WI38 (cell line): ENCODE data around the gene MGMT.

ENCODE experiments used
- H3K4me3 ChIP-seq: 2 replicates; pipeline ENCODE4 v1.5.1; 2011; ENCODE audit warnings: low read depth, mild to moderate bottlenecking, control low read depth, low read length
- TF ChIP-seq, protein P1 (sequence below): IDR thresholded peaks from 2 replicates; pipeline ENCODE4 v1.5.1; 2012; ENCODE audit warnings: low read depth, mild to moderate bottlenecking, control low read depth, low read length

Gene MGMT

DNA sequence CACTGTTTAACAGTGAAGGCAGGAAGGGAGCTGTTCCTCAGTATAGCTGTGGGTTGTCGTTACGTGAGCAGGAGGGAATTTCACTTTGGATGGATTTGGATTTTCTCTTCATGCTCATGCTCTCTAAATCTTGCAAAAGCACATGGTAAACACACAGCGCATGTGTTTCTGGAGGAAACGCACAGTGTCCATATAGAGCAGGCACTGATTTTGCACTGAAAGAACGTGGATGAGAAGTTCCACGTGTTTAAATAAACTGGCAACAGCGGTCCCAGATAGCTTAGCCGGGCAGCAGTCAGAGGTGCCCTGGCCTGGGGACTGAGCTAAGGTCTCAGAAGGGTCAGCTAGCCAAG is 188.6 kb downstream of the MGMT start:
- TF ChIP-seq, protein P1, sequence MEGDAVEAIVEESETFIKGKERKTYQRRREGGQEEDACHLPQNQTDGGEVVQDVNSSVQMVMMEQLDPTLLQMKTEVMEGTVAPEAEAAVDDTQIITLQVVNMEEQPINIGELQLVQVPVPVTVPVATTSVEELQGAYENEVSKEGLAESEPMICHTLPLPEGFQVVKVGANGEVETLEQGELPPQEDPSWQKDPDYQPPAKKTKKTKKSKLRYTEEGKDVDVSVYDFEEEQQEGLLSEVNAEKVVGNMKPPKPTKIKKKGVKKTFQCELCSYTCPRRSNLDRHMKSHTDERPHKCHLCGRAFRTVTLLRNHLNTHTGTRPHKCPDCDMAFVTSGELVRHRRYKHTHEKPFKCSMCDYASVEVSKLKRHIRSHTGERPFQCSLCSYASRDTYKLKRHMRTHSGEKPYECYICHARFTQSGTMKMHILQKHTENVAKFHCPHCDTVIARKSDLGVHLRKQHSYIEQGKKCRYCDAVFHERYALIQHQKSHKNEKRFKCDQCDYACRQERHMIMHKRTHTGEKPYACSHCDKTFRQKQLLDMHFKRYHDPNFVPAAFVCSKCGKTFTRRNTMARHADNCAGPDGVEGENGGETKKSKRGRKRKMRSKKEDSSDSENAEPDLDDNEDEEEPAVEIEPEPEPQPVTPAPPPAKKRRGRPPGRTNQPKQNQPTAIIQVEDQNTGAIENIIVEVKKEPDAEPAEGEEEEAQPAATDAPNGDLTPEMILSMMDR = no peak

DNA sequence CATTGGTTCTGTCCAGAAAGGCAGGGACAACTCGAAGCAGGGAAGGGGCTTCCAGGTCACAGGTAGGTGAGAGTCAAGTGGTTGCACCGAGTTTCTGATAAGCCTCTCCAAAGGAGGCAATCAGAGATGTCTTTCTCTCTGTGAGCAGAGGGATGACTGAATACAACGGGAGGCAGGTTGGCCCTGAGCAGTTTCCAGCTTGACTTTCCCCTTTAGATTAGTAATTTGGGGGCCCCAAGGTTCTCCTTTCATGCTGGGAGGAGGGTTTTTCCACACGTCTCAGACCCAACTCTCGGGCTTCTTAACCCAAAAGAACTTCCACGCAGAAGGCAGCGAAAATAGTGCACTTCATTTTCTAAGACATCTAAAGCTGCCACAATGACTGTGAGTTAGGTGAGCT is 189.6 kb downstream of the MGMT start:
- H3K4me3 ChIP-seq = no peak overlapping the region
- TF ChIP-seq, protein P1 = no peak

More for the DNA sequence above, 188.6 kb downstream of the MGMT start:
- no peak overlapping the region for H3K4me3 ChIP-seq

DNA sequence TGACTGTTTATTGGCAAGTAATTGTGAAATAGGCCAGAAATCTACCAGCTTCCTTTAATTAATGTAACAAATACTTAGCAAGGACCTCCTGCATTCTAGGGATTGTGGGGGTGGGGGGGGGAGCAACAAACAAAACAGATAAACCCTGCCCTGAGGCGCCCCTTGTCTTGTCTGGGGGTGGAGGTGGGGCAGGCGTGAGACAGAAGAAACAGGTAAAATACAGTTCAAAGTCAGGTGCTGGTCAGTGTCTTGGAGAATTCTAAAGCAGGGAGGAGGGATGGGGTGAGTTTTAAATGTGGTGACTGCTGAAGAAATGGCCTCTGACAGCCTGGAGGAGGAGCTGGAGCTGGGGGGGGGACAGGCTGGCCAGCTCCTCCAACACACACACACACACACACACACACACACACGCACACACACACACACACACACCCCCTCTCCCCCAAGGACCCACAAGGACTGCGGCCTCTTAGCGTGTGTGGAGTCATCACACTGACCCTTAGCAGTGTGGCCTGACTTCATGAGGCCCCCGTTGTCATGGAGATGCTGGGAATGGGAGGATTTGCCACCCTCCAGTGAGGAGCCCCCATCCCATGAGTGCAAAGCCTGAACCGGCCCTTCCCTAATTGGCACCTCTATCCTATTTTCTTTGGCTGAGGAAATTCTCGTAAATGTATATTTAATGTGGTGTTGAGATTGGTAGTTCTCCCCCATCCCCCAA is 190.4 kb downstream of the MGMT start:
- TF ChIP-seq, protein P1 = no peak
- no peak overlapping the region for H3K4me3 ChIP-seq

DNA sequence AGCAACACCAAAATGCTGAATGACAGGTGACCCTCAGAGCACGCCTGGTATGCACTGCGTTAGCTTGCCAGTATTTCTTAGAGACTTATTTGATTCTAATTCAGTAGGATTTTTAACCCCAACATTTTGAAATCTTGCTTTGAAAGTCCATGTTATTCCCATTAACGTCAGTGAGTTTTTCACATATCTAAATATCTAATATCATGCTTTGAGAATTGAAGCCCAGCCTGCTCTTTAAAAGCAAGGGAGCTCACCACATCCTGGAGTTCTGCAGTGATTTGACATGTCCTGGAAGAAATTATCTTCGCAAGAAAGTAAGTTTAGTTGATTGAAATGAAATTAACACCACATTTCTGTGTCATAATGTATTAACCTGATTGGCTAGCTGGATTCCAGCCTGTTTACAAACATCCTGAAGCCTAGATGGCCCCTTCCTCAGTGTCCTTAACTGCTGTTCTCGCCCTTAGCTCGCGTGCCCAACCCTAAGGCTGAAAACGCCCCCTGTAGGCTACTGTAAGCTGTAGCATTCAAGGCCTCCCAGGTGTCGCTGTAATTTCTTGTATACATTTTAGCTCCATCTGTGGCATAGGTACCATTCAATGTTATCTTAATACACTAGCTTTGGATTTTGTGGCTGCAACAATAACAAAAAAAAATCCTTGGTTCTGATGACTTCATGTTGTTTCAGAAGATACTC is 191.5 kb downstream of the MGMT start:
- TF ChIP-seq, protein P1 = no peak
- H3K4me3 ChIP-seq = no peak overlapping the region

DNA sequence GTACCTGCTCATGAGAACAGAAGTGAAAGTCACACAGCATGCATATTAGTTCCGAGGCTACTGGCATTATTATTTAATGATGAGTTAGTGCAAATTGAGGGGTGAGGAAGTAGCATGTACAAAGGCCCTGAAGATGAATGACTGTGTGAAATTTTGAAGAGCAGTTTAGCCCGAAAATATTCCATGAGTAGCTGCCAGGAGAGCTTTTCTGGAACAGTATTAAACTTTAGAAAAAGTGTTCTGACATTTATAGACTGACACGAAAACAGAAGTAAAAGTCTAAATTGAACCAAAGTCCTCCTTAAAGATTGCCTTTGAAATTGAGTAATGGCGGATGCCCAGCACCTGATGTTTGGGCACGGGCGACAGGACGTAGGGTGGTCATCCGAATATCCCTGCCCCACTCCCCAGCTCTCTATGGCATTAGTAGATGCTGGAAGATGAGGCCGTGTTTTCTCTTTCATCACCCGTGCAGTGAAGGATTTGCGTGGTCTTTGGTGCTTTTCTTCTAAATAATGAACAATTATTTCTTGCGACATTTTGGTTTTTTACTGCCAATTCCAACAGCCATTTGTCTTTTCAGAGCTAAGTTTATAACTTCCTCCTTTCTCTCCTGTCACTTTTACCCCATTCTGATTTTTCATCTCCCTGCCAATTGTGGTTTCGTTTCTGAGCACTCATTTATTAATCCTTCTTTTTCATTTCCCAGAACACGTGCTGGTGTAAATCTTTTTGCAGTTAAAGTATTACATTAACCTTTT is 192.6 kb downstream of the MGMT start:
- TF ChIP-seq, protein P1 = no peak
- no peak overlapping the region for H3K4me3 ChIP-seq

DNA sequence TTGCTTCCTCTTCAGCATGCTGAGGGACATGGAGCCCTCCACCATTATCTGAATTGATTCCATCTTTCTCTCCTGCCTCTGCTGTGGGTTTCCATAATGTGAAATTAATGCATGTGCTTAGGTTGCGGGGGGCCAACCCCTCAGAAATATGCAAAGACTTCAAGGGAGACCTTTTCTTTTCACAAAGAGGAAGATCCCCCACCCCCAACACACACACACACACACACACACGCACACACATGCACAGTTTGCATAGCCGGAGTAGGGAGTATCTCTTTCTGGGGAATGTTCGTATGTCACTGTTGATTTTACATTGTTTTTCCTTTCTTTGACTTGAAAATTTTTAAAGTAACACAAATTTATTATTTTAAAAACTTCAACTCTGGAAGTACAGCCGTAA is 193.5 kb downstream of the MGMT start:
- TF ChIP-seq, protein P1 = no peak
- H3K4me3 ChIP-seq = no peak overlapping the region

DNA sequence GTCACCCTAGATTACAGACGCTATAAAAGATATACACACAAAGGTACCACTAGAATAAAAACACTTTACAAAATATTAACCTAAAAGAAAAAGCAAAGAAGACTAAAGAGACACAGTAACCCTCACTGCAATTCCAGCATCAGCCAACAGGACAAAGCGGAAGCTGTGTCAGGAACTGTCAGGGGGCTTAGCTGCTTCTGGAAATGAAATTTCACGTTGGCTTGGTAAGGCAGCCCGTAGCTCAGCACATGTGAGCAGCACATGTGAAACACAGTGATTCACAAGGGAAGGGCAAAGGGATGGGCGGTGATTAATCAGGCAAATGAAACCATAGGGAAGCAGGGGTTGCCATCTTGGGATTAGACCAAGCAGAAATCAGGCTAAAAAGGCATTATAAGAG is 195.4 kb downstream of the MGMT start:
- TF ChIP-seq, protein P1 = no peak
- no peak overlapping the region for H3K4me3 ChIP-seq
